Heart right ventricle (tissue), 16 donors: ENCODE data around the gene GFOD1. TPM values are rescaled to one million over a fixed set of nuclear protein-coding genes. Genes with fewer than 3 reads are reported as not detected.

Experiments
- ATAC-seq, 8 donors: fragments of 200-7000 bp; cut with Tn5 transposase; one replicate each; pipeline ENCODE4 v1.9.1; 2020; ENCODE audit warnings: mild to moderate bottlenecking in 8 of 8, moderate library complexity in 8 of 8, moderate number of reproducible peaks in 1 of 8
- DNase-seq, 2 donors: peaks; one replicate each; pipeline ENCODE4 v3.0.0-alpha.2; 2020
- H3K27ac ChIP-seq, 10 donors: fragments of 200-600 bp; sonication (generic) in 2 of 10; one replicate each; pipeline versions ENCODE4 v1.5.0 to v1.8.0; 2020 to 2022; ENCODE audit warnings: mild to moderate bottlenecking in 3 of 10
- H3K27me3 ChIP-seq, 7 donors: fragments of 200-600 bp; one replicate each; pipeline ENCODE4 v1.8.0; 2021 to 2022; ENCODE audit warnings: mild to moderate bottlenecking in 2 of 7
- H3K36me3 ChIP-seq, 9 donors: fragments of 200-600 bp; sonication (generic) in 1 of 9; one replicate each; pipeline versions ENCODE4 v1.5.0 to v1.8.0; 2020 to 2022; ENCODE audit warnings: mild to moderate bottlenecking in 2 of 9
- H3K4me1 ChIP-seq, 9 donors: fragments of 200-600 bp; sonication (generic) in 1 of 9; one replicate each; pipeline versions ENCODE4 v1.5.0 to v1.8.0; 2020 to 2022; ENCODE audit warnings: mild to moderate bottlenecking in 4 of 9
- H3K4me3 ChIP-seq, 10 donors: fragments of 200-600 bp; sonication (generic) in 2 of 10; one replicate each; pipeline versions ENCODE4 v1.5.0 to v1.8.0; 2020 to 2022; ENCODE audit warnings: mild to moderate bottlenecking in 7 of 10, moderate library complexity in 2 of 10
- H3K9me3 ChIP-seq, 11 donors: fragments of 200-600 bp in 10 of 11; sonication (generic) in 2 of 11; one replicate each; pipeline versions ENCODE4 v1.5.0 to v1.8.0; 2013 to 2022; ENCODE audit warnings: mild to moderate bottlenecking in 2 of 11, control low read depth in 1 of 11, moderate library complexity in 1 of 11
- WGBS, 2 donors: extraction: QIAGEN DNeasy Blood & Tissue Kit; methylation state at CpG; one replicate each; pipeline ENCODE4 v1.1.7; 2013; ENCODE audit warnings: inconsistent platforms in 1 of 2; 5-methylcytosine and 5-hydroxymethylcytosine counted together
- intact Hi-C, 10 donors: fragments of 100-400 bp; cut with DNase I; formaldehyde crosslinking; loops; one replicate each; pipeline versions ENCODE4 v1.11.1 to v1.14.2; 2022
- polyA plus RNA-seq, 2 donors: library from polyadenylated mRNA; stranded (reverse); fragments of 200-250 nt; gene quantifications; one replicate each; pipeline ENCODE4 v1.2.3, GENCODE V29; 2013
- total RNA-seq, 10 donors: library from RNA; stranded (reverse); fragmentation: NEBNext Ultra II Directional in 3 of 10; extraction: Animal tissue kit (Norgen Biotek cat#: 25700) in 3 of 10; gene quantifications; one replicate each; pipeline versions ENCODE4 v1.2.1 to v1.2.4, GENCODE V29; 2021 to 2023
- TF ChIP-seq, protein P1 (sequence below), 9 donors: fragments of 200-600 bp; sonication (generic) in 2 of 9; IDR thresholded peaks; one replicate each; pipeline versions ENCODE4 v1.5.0 to v1.8.0; 2021 to 2022; ENCODE audit warnings: antibody characterized with exemption in 9 of 9, mild to moderate bottlenecking in 5 of 9, moderate library complexity in 1 of 9
- donor health status: Arrhythmogenic right ventricular cardiomyopathy.
- donor health status: ischemic (EF 13 %, LVEDD 7.1; RV severe dilation, severe dysfunction).
- donor health status: healthy with polysubstance abuse.
- donor health status: DM: no; HTN: yes; CAD: no.
- donor health status: DM: no; HTN: no; CAD: no.
- donor health status: ischemic (EF 25% LVEDD 6.9; RV normal size, moderate dysfunction).
- donor health status: ischemic (EF 25% LVEDD 5.7; RV mildly dilated, moderate dysfunction).
- donor health status: healthy.
- donor health status: DM: yes; HTN: yes; CAD: no.
- donor health status: Ischemic cardiomyopathy.
- donor health status: ischemic (EF 35%, LVEDD 5.7; RV mildly dilated, moderate dysfunction).
- donor health status: nonischemic (EF 11% LVEDD 7.7; RV severe dilation, severe dysfunction).
- donor health status: DM: yes; HTN: yes; CAD: no.
- donor health status: PGD.
- donor health status: ischemic (EF 29% LVEDD 5.4; RV normal size, mild dysfunction).
- donor health status: nonischemic (EF 23%, LVEDD 6.1; RV moderate dilation, normal function).

The GFOD1 gene
- total and polyA plus RNA-seq, 12 donors = 13.8 to 96.5 (median 37.0) TPM

DNA sequence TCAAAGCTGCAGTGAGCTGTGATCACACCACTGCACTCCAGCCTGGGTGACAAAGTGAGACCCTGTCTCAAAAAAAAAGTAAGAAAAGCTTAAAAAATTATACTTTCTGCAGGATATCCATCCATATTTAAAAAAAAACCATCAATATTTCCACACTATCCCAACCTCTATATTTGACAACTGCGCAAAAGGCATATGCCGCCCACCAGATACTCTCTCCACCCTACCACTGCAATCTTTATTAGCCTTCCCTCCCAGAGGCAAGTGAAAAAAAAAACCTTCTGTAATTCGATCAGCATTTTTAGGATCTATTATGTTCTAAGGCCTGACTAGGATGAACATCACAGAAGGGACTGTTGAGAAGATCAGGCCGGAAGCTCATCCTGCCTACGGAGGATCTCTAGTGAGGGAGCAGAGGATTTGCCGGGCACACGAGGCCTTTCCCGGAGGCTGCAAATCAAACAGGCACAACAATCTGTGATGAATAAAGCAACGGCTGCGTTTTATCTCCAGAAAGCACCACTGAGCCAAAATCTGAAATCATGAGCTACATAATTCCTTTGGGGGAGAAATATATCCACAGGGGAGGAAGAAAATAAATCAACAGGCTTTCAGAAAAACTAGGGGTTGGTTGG lies 65.9 kb downstream of the GFOD1 start:
- no peaks in the 10 kb centered on the region for H3K36me3 ChIP-seq
- no peaks in the 10 kb centered on the region for H3K9me3 ChIP-seq
- intact Hi-C loops = loop anchor here in 3 of 10 donors (2.0 to 10.0 kb wide), 3 partner anchors 15 to 63 kb away; partner anchors contain the start of gene GFOD1 (in 1 of the 3)
- peaks cover 42 to 100% (median 93%) of the 10 kb centered on the region in 9 donors for H3K4me1 ChIP-seq
- 28 to 37% methylated on average over 10 of the region's 10 CpGs for WGBS, 2 donors
- ATAC-seq (no peak), DNase-seq (no peak)
- no peak overlapping the region for H3K4me3 ChIP-seq
- H3K27me3 ChIP-seq = no peaks in the 10 kb centered on the region
- TF ChIP-seq, protein P1, sequence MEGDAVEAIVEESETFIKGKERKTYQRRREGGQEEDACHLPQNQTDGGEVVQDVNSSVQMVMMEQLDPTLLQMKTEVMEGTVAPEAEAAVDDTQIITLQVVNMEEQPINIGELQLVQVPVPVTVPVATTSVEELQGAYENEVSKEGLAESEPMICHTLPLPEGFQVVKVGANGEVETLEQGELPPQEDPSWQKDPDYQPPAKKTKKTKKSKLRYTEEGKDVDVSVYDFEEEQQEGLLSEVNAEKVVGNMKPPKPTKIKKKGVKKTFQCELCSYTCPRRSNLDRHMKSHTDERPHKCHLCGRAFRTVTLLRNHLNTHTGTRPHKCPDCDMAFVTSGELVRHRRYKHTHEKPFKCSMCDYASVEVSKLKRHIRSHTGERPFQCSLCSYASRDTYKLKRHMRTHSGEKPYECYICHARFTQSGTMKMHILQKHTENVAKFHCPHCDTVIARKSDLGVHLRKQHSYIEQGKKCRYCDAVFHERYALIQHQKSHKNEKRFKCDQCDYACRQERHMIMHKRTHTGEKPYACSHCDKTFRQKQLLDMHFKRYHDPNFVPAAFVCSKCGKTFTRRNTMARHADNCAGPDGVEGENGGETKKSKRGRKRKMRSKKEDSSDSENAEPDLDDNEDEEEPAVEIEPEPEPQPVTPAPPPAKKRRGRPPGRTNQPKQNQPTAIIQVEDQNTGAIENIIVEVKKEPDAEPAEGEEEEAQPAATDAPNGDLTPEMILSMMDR (IDR thresholded peaks at IDR 0.05) = no peak
- H3K27ac ChIP-seq = peak overlapping the region; percentile 44 to 84 (median 74)

DNA sequence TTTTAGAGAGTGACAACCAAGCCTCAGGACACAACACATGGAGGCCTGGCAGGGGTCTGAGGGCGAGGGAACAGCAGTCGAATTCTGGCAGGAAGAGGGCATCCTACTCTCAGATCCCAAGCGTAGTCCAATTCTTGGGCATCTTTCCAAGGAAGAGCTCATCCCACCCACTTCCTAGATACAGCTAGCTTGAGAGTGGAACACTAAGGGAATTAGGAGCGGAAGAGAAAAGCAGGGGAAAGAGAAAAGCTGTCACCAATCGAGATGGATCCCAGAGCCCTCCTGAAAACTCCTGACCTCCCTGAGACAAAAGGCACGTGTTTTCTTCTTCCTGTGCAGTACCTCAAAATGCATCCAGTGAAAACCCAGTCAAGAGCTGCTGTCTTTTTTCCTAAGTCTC lies 67.1 kb downstream of the GFOD1 start:
- Histone ChIP-seq H3K27ac (peak overlapping the region in 9 of 10 donors; percentile 36 to 84 (median 71)), H3K36me3 (no peaks in the 10 kb centered on the region), H3K27me3 (no peaks in the 10 kb centered on the region), H3K9me3 (no peaks in the 10 kb centered on the region), H3K4me1 (peaks cover 32 to 99% (median 87%) of the 10 kb centered on the region in 9 donors), H3K4me3 (no peak overlapping the region)
- intact Hi-C loops = loop anchor here in 2 of 10 donors (5.0 to 10.0 kb wide), 2 partner anchors 37 to 65 kb away; partner anchors contain the start of gene GFOD1 (in 1 of the 2)
- WGBS, 2 donors = 26 to 30% methylated on average over 6 of the region's 6 CpGs
- TF ChIP-seq, protein P1 (IDR thresholded peaks at IDR 0.05) = no peak
- peak in 5 of 8 donors; percentile 5 to 58 (median 38) for ATAC-seq
- DNase-seq = no peak

DNA sequence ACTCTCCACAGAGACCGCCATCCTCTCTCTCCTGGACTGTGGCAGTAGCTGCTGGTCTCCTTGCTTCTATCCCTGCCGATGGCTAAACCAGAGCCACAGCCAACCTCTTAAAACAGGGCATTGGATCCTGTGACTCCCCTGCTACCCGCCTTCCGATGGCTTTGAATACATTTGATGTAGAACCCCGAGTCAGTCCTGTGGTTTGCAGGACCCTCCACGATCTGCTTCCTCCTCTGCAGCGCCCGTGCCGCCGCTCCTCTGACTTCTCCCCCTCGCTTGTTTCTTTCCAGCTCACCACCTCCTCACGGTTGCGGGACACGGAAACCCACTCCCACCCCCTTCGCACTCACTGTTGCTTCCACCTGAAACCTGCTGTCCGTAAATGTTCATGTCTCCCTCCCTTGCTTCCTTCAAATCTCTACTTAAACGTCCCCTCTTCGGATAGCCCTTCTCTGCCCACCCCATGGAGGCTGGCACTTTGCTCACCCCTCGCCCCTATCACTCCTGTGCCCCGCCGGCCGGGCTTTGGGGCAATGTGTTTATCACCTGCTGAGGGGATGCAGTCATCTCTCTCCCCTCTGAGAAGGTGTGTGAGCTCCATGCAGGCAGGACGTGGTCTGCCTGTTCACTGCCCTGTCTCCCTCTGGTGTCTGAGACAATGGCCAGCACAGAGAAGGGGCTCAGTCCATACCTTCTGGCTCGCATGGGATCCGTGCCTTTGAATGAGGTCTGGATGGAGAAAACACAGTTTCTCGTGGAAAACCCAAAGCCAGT lies 67.8 kb downstream of the GFOD1 start:
- H3K27me3 ChIP-seq = no peaks in the 10 kb centered on the region
- intact Hi-C loops = loop anchor here in 4 of 10 donors (5.0 to 10.0 kb wide), 3 partner anchors 38 to 68 kb away; partner anchors contain the start of gene GFOD1 (in 3 of the 4)
- peak overlapping the region; percentile 19 to 84 (median 70) for H3K27ac ChIP-seq
- H3K36me3 ChIP-seq = no peaks in the 10 kb centered on the region
- TF ChIP-seq, protein P1 (IDR thresholded peaks at IDR 0.05) = peak in 1 of 9 donors; percentile 9
- 63 to 81% methylated on average over 26 of the region's 26 CpGs for WGBS, 2 donors
- peaks cover 32 to 99% (median 87%) of the 10 kb centered on the region in 9 donors for H3K4me1 ChIP-seq
- H3K4me3 ChIP-seq = no peak overlapping the region
- ATAC-seq (peak in 4 of 8 donors; percentile 22 to 40 (median 30)), DNase-seq (no peak)
- no peaks in the 10 kb centered on the region for H3K9me3 ChIP-seq

DNA sequence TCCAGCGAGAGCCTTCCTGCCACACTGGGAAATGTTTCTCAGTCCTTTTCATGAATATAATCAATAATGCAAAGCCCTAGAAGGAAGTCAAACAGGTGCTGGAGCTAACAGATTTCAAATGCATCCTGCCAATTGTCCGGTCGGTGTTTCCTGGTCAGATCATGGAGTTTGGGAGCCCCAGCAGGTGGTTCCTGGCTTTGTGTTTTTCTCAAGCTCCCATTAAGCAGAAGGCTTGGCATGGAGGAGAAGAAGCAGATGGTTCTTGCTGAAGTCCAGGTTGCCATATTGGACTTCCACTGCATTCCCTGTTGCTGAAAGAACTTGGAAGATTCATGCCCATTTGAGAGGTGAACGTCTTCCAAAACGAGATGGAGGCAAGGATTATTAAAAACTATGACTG lies 68.6 kb downstream of the GFOD1 start:
- DNase-seq = no peak
- Histone ChIP-seq H3K4me3 (no peak overlapping the region), H3K27me3 (no peaks in the 10 kb centered on the region), H3K27ac (peak overlapping the region in 9 of 10 donors; percentile 36 to 84 (median 71)), H3K36me3 (no peaks in the 10 kb centered on the region), H3K9me3 (no peaks in the 10 kb centered on the region), H3K4me1 (peaks cover 32 to 99% (median 89%) of the 10 kb centered on the region in 9 donors)
- WGBS, 2 donors = 59 to 62% methylated on average over 5 of the region's 5 CpGs
- intact Hi-C loops = loop anchor here in 2 of 10 donors (5.0 kb wide), 1 partner anchor 68 kb away; the partner anchor contains the start of gene GFOD1 (in 2 of the 2)
- TF ChIP-seq, protein P1 (IDR thresholded peaks at IDR 0.05) = no peak
- no peak for ATAC-seq
